GM18951 (cell line): ENCODE data around the gene COPZ1.
"Not testable (repeated sequence)": the region's sequence is repeated elsewhere in the genome, so short reads cannot be mapped to it uniquely, and the experiment has no call there.

Source experiments
- POLR2A ChIP-seq: IDR thresholded peaks from 4 replicates; pipeline ENCODE4 v1.6.1; 2011; ENCODE audit warnings: mild to moderate bottlenecking; ENCODE audit not compliant: insufficient read length, insufficient read depth; ENCODE audit errors: extremely low read depth
- in situ Hi-C: fragments of 300-500 bp; cut with MboI; formaldehyde crosslinking; loops from one replicate; pipeline ENCODE4 v1.12.0; 2022; ENCODE audit warnings: low sequenced_read_pairs, mixed read lengths, inconsistent platforms; ENCODE audit not compliant: unreplicated experiment

COPZ1 gene

DNA sequence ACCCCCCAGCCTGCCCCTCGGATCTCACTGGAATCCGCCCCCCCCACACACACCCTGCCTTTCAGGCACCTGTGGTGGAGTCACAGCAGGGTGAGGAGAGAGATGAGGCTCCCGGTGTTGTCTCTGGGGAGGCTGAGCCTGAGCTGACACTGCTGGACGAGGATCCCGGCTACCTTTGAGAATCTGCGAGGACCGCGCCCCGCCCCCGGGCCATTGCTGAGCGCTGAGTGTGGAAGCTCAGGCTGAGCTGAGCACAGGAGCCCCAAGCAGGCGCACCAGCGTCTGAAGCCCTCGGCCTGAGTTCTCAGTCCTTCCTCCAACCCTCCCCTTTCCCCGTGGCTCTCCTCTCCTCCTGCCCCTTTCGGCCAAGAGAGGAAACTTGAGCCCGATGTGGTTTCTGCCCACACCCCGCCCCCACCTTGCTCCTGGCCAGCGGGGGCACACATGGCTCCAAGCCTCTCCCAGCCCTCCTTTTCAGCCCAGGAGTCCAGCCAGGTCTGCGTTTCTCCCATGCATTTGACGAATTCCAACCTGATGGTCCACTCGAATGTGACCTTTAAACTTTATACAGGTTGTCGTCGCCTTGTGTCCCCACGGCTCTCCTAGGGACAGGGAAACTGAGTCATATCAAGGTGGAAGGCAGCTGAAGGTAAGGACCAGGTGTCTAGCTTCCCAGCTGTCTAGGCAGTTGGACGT is 24.1 kb upstream of the COPZ1 start, which contains the start of gene NFE2:
NFE2 (minus strand) TSS at position 284 of the 696 bp plus-strand sequence. CDS start 5,767 bp downstream, outside the sequence.
- in situ Hi-C loops, result no loop called here
- TF ChIP-seq POLR2A, result no peak

DNA sequence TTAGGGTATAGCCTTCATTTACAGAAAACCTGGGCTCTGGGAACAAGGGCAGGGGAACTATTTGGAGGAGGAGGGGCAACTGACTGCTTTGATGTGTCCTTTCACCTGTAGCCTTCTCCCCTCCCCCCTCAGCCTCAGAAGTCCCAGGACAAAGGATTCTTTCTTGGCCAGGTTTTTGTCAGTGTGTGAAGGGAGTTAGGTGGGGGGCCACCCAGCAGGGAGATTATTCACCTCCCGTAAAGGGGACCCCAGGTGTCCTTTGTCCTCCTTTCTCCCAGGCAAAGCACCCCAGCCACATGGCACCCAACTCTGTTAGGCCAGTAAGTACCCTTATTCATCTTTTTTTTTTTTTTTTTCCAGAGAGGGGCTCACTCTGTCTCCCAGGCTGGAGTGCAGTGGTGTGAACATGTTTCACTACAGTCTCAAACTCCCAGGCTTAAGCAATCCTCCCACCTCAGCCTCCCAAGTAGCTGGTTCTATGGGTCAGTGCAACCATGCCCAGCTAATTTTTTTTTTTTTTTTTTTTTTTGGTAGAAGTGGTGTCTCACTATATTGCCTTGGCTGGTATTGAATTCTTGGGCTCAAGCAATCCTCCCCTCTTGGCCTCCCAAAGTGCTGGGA is 23.4 kb upstream of the COPZ1 start:
- in situ Hi-C loops, result no loop called here
- no peak for TF ChIP-seq POLR2A

DNA sequence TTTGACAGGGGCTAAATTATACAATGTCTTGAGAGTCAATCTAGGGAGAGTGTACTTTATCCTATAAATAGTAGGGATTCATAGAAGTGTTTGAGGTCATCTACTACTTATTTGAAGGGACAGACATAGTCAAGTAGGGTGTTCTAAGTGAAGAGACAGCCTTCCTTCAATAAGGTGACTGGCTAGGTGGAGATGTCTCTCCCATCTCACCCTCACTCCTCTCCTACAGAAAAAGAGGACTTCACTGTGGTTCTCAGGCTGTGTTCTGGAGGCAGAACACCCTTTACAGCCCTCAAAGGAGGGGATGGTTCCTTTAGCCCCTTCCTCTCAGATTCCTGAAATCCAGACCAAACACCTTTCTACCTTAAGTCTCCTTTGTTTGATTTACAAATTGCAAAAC is 21.3 kb upstream of the COPZ1 start:
- no peak for TF ChIP-seq POLR2A
- in situ Hi-C loops, result no loop called here

DNA sequence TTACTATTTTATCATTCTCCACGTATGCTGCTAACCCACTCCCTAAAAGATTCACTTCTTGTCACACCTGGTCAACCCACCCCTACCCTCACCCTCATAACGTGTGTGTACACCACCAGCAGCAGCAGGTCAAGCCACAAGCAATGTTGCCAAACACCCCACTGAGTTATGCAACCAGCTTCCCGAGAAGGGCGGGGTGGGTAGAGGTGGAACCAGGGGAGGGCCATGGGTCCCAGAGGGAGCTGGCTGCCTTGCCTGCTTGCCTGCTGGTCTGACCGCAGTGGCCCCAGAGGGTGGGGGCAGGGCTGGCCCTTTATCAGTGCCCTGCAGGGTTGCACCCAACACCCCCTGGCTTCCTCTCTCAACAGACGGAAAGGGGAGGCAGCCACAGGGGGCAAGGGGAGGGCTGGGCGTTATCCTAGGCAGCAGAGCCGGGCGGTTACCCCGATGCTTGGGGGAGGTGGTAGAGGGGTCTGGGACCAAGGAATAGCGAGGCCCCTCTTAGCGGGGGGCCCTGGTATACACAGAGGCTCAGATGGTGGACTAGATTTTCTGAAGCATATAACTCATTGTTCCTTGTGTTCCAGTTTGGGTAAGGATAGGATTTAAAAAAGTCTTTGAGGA is 20.6 kb upstream of the COPZ1 start:
- no peak for TF ChIP-seq POLR2A
- in situ Hi-C loops, result no loop called here

DNA sequence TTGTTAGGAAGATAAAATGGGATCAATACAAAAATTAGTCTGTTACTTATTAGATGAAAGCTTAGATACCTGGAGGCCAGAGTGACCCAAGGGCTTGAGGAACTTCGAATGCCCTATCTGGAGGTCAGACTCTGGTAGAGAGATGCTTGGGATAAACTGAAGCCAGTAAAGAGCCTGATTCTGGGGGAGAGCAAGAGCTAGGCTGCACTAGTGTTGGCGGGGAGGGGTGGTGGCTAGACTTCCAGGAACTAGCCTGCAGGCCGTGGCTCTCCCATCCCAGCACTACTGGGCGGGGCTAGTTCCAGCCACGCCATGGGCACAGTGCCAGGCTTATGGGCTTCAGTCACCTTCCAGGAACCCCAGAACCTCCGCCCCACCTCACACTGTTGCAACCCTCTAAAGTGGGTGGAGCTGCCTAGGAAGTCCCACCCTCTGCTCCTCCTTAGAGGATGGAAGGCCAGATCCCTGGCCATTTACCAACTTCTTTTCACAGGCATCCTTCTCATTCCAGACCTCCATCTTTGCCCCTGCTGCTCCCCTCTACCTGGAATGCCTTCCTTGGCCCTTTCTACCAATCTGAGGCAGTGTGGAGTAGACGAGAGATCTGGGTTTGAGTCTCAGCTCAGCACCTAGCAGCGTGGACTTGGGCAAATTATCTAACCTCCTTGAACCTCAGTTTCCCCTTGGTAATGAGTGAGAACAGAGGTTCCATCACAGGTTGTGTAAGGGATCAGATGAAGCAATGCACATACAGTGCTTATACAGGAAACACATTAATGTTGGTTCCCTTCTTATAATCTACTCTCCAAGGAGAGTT is 17.8 kb upstream of the COPZ1 start:
- TF ChIP-seq POLR2A, result no peak
- in situ Hi-C loops, result no loop called here

DNA sequence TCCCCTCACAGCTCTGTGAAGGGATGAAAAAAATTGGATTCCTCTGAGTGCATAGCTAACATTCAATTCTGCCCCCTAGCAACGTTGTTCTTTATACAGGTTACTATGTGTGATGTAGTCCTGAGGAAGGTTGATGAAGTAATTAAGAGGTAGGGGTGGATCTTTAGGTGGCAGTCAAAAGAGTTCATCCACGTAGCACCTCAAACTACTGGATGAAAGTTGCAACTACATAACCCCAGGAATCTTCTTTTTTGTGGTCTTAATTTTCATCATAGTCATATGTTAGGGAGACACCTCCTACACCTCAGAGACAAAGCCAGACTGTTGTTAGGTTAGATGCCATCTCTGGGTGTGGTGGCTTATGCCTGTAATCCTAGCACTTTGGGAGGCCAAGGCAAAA is 13.9 kb upstream of the COPZ1 start:
- TF ChIP-seq POLR2A, result no peak
- in situ Hi-C loops, result no loop called here

DNA sequence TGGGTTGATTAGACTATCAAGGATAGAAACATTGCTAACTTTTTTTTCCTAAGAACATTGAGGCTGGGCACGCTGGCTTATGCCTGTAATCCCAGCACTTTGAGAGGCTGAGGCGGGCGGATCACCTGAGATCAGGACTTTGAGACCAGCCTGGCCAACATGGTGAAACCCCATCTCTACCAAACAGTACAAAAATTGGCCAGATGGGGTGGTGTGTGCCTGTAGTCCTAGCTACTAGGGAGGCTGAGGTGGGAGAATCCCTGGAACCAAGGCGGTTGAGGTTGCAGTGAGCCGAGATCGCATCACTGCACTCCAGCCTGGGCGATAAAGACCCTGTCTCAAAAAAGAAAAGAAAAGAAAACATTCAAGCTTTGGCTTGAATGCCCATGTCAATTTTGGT is 12.6 kb upstream of the COPZ1 start:
- in situ Hi-C loops, result not testable (repeated sequence)

DNA sequence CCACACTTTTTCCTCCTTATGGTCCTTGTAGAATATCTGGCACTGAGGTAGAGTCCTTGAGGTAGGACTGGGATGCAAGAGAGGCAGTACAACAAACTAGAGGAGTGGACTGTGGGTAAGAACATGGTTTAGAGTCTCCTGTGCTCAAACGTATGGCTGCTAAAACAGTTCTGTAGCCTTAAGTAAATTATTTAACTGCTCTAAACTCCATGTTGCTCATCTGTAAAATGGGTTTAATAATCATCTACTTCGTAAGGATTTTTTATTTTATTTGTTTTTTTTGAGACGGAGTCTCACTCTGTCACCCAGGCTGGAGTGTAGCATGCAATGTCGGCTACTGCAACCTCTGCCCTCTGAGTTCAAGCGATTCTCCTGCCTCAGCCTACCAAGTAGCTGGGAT is 3.6 kb upstream of the COPZ1 start:
- TF ChIP-seq POLR2A, result no peak
- in situ Hi-C loops, result no loop called here

DNA sequence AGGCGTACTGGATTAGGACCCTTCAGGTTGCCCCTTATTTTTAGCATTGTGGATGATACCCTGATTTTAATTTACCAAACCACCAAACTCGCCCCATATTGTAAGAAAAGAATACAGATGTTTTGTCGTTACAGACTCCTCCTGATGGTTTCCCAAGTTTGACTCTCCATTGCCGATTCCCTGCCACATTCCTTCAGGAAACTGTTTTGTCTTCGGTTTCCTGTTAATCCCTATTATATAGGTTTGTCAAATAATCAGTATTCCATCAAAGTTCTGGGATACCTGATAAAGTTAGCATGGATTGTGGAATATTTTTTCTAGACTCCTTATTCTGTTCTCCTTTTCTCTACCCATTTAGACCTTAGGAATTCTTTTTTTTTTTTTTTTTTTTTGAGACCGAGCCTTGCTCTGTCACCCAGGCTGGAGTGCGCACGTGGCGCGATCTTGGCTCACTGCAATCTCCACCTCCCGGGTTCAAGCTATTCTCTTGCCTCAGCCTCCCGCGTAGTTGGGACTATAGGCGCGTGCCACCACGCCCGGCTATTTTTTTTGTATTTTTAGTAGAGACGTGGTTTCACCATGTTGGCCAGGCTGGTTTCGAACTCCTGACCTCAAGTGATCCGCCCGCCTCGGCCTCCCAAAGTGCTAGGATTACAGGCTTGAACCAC is 645 bp downstream of the COPZ1 start:
- in situ Hi-C loops, result not testable (repeated sequence)

DNA sequence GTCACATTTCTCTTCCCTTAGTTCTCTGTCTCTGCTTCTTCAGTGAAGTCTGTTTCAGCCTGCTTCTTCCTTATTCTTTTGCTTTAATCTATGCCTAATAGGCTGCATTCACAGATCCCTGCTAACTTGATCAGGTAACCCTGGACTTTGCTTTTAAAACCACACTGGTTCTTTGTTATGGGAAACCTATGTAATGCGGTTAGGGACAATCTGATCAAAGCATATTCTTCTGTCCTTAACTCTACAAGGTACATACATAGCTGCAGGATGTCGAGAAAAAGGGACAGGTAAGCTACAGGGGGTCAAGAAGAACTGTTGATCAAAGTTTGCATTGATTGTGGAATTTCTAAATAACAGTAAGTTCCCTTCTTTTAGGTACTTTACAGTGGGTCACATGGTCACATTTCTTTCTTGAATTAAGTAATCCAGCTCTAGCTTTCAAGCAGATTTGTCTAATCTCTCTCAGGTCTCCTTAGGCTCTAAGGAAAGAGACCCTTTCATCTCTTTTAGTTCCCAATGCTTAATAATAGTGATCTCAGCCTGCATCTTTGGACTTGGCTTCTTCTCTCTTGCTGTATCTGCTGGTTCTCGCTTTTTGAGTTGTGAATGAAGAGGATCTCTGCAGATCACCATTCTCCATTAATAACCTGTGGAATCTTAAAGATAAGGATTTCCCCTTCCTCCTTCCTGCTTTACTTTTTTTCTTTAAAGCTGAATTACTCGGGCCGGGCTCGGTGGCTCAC is 3.8 kb downstream of the COPZ1 start:
- no peak for TF ChIP-seq POLR2A
- in situ Hi-C loops, result no loop called here

DNA sequence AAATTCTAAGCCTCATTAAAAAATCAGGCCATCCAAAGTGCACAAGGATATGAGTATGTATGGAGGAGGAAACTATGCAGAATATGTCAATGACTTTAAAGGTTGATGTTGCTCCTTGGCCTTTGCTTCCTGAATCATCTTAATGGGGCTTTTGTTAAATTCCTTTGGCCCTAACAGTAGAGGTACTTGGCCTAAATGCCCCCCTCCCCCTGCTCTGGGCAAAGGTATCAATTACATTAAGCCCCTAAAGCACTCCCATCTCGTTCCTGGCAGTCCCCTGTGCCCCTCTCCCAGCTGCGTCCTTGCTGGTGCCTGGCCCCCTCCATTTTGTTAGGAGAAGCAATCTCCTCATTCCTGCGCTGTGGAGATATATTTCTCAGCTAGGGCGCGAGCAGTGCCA is 4.8 kb downstream of the COPZ1 start:
- no peak for TF ChIP-seq POLR2A
- in situ Hi-C loops, result no loop called here

DNA sequence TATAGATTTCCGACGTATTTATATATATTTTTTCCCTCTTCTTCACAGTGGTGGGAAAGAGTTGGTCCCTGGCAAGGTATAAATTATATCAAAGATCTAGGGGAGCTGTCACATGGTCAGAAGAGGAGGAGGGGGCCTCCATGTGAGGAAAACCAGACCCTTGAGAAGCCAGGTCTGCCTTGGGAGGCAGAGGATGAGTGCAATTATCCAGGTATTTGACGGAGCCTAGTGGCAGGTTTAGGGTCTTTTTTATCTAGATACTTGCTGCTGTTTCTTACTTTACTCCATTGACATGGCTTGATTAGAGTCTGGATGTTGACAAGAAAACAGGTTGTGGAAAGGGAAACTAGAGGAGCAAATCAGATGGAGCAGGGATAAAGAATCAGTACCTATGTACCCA is 5.5 kb downstream of the COPZ1 start:
- in situ Hi-C loops, result no loop called here

More for the DNA sequence above, 5.5 kb downstream of the COPZ1 start:
- no peak for TF ChIP-seq POLR2A
